GM12892 (cell line): ENCODE data around the gene ALKBH3.

Experiments
- POLR2A ChIP-seq: IDR thresholded peaks from 2 replicates; pipeline ENCODE4 v1.6.1; 2011; ENCODE audit warnings: low read depth, low read length, control low read depth
- POLR2AphosphoS5 ChIP-seq: IDR thresholded peaks from 2 replicates; pipeline ENCODE4 v1.6.1; 2011; ENCODE audit warnings: low read depth, low read length, control low read depth
- TAF1 ChIP-seq: IDR thresholded peaks from 2 replicates; pipeline ENCODE4 v1.6.1; 2011; ENCODE audit warnings: low read depth, mild to moderate bottlenecking, control low read depth, low read length, borderline replicate concordance

GRCh38 chr11:43834286-43834685, 46.3 kb upstream of the ALKBH3 start:
- TF ChIP-seq POLR2AphosphoS5 = no peak
- no peak for TF ChIP-seq POLR2A
- TF ChIP-seq TAF1 = no peak
